ENCODE results near the gene CHST8.

CHST8 gene

GRCh38 chr19:33668968-33669367, 47.2 kb downstream of the CHST8 start:
- H3K4me1 ChIP-seq (ENCODE audit: insufficient read depth, low read length, poor library complexity, severe bottlenecking): no peaks in the 10 kb centered on the region
- no peaks in the 10 kb centered on the region for H3K79me2 ChIP-seq (ENCODE audit: insufficient read depth, low read length)
- no peaks in the 10 kb centered on the region for H3K27me3 ChIP-seq (ENCODE audit: insufficient read depth, low read length, poor library complexity, severe bottlenecking)
- TF ChIP-seq EZH2phosphoT487 (IDR thresholded peaks at IDR 0.05; ENCODE audit: borderline replicate concordance): no peak
- TF ChIP-seq CTCF (conservative IDR thresholded peaks at IDR 0.05; ENCODE audit: low read length): no peak
- no peaks in the 10 kb centered on the region for H3F3A ChIP-seq (ENCODE audit: low read depth)
- H3K4me3 ChIP-seq (ENCODE audit: low read length, poor library complexity, severe bottlenecking): no peak overlapping the region
- H3K9ac ChIP-seq (ENCODE audit: low read depth, low read length, poor library complexity, severe bottlenecking): no peak overlapping the region
- no peak overlapping the region for H2AFZ ChIP-seq (ENCODE audit: low read length)
- no peaks in the 10 kb centered on the region for H3K36me3 ChIP-seq (ENCODE audit: insufficient read depth, low read length)
- H3K9me2 ChIP-seq (replicated peaks; ENCODE audit: low read depth, low read length): no peaks in the 10 kb centered on the region
- H4K20me1 ChIP-seq (ENCODE audit: insufficient read depth, low read length, poor library complexity, severe bottlenecking): no peaks in the 10 kb centered on the region
- H3K9me3 ChIP-seq (ENCODE audit: insufficient read depth, low read depth, low read length): no peaks in the 10 kb centered on the region
- H3K4me2 ChIP-seq (ENCODE audit: low read depth, low read length, poor library complexity, severe bottlenecking): no peak overlapping the region

- TF ChIP-seq EZH2phosphoT487 (IDR thresholded peaks at IDR 0.05; ENCODE audit: borderline replicate concordance) (no peak), CTCF (conservative IDR thresholded peaks at IDR 0.05; ENCODE audit: low read length) (no peak)
- Histone ChIP-seq H3K36me3 (ENCODE audit: insufficient read depth, low read length) (no peaks in the 10 kb centered on the region), H4K20me1 (ENCODE audit: insufficient read depth, low read length, poor library complexity, severe bottlenecking) (no peaks in the 10 kb centered on the region), H3K4me3 (ENCODE audit: low read length, poor library complexity, severe bottlenecking) (no peak overlapping the region), H3K4me2 (ENCODE audit: low read depth, low read length, poor library complexity, severe bottlenecking) (no peak overlapping the region), H3K4me1 (ENCODE audit: insufficient read depth, low read length, poor library complexity, severe bottlenecking) (no peaks in the 10 kb centered on the region), H3K9ac (ENCODE audit: low read depth, low read length, poor library complexity, severe bottlenecking) (no peak overlapping the region), H3K9me3 (ENCODE audit: insufficient read depth, low read depth, low read length) (no peaks in the 10 kb centered on the region), H3K9me2 (replicated peaks; ENCODE audit: low read depth, low read length) (no peaks in the 10 kb centered on the region), H3F3A (ENCODE audit: low read depth) (no peaks in the 10 kb centered on the region), H2AFZ (ENCODE audit: low read length) (no peak overlapping the region), H3K27me3 (ENCODE audit: insufficient read depth, low read length, poor library complexity, severe bottlenecking) (no peaks in the 10 kb centered on the region), H3K79me2 (ENCODE audit: insufficient read depth, low read length) (no peaks in the 10 kb centered on the region)
Measured at GRCh38 chr19:33669376-33669775, 47.6 kb downstream of the CHST8 start.

DNA sequence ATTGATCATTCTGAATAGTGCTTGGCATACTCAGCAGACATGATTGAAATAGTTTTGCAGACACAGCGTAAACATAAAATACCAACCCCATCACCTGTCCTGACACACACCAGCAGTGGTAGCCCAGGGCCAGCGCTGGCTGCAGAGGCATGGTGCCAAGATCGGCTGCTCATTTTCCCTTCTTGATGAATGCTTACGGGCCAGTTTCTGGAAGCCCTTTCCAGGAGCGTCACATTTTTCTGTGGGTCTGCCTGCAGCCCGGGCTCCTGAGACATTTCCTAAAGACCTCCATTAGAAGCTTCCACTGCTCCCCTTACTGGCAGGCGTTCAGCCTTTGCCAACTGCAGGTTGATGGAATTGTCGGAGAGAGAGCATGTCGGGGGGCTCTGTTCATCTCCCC, 48.6 kb downstream of the CHST8 start:
- no peaks in the 10 kb centered on the region for H3K4me1 ChIP-seq (ENCODE audit: insufficient read depth, low read length, poor library complexity, severe bottlenecking)
- H3K9me3 ChIP-seq (ENCODE audit: insufficient read depth, low read depth, low read length): no peaks in the 10 kb centered on the region; the same call in 1 of the 2 replicates
- H3K9me2 ChIP-seq (replicated peaks; ENCODE audit: low read depth, low read length): no peaks in the 10 kb centered on the region
- H3F3A ChIP-seq (ENCODE audit: low read depth): no peaks in the 10 kb centered on the region
- no peak overlapping the region for H3K9ac ChIP-seq (ENCODE audit: low read depth, low read length, poor library complexity, severe bottlenecking)
- H3K79me2 ChIP-seq (ENCODE audit: insufficient read depth, low read length): no peaks in the 10 kb centered on the region
- H3K27me3 ChIP-seq (ENCODE audit: insufficient read depth, low read length, poor library complexity, severe bottlenecking): no peaks in the 10 kb centered on the region
- H3K4me3 ChIP-seq (ENCODE audit: low read length, poor library complexity, severe bottlenecking): no peak overlapping the region
- no peaks in the 10 kb centered on the region for H3K36me3 ChIP-seq (ENCODE audit: insufficient read depth, low read length)
- H2AFZ ChIP-seq (ENCODE audit: low read length): no peak overlapping the region
- TF ChIP-seq EZH2phosphoT487 (IDR thresholded peaks at IDR 0.05; ENCODE audit: borderline replicate concordance): no peak
- no peak for TF ChIP-seq CTCF (conservative IDR thresholded peaks at IDR 0.05; ENCODE audit: low read length)
- no peak overlapping the region for H3K4me2 ChIP-seq (ENCODE audit: low read depth, low read length, poor library complexity, severe bottlenecking)
- H4K20me1 ChIP-seq (ENCODE audit: insufficient read depth, low read length, poor library complexity, severe bottlenecking): no peaks in the 10 kb centered on the region

Data from Loucy (cell line).